Karpas-422 (cell line): ENCODE results near the gene NIT1. TPM values are rescaled to one million over a fixed set of nuclear protein-coding genes. Genes with fewer than 3 reads are reported as not detected.

Experiments used
- DNase-seq: peaks from one replicate; pipeline ENCODE4 v3.0.0-alpha.2; 2015
- H2AFZ ChIP-seq: fragments of 200-600 bp; sonication (generic); 2 replicates; pipeline ENCODE4 v1.6.1; 2014; ENCODE audit warnings: antibody characterized with exemption, low read length, mixed read lengths
- H3K27ac ChIP-seq: fragments of 200-600 bp; sonication (generic); 2 replicates; pipeline ENCODE4 v1.5.1; 2014; ENCODE audit warnings: mild to moderate bottlenecking, low read length, moderate library complexity
- H3K27me3 ChIP-seq: fragments of 200-600 bp; sonication (generic); 2 replicates; pipeline ENCODE4 v1.6.1; 2014; ENCODE audit warnings: low read length, mixed read lengths
- H3K36me3 ChIP-seq: fragments of 200-600 bp; sonication (generic); 2 replicates; pipeline ENCODE4 v1.6.1; 2014; ENCODE audit warnings: low read length, mixed read lengths; ENCODE audit not compliant: insufficient read depth
- H3K4me1 ChIP-seq: fragments of 200-600 bp; sonication (generic); 2 replicates; pipeline ENCODE4 v1.6.1; 2014; ENCODE audit warnings: mild to moderate bottlenecking, low read length, mixed read lengths
- H3K4me2 ChIP-seq: fragments of 200-600 bp; sonication (generic); 2 replicates; pipeline ENCODE4 v1.6.1; 2014; ENCODE audit warnings: low read length, low read depth, mild to moderate bottlenecking; ENCODE audit not compliant: poor library complexity, severe bottlenecking
- H3K4me3 ChIP-seq: fragments of 200-600 bp; sonication (generic); 2 replicates; pipeline ENCODE4 v1.5.1; 2014; ENCODE audit warnings: mild to moderate bottlenecking, antibody characterized with exemption, low read length, mixed read lengths
- H3K79me2 ChIP-seq: fragments of 200-600 bp; sonication (generic); 2 replicates; pipeline ENCODE4 v1.6.1; 2014; ENCODE audit warnings: mild to moderate bottlenecking, low read length, mixed read lengths
- H3K9ac ChIP-seq: fragments of 200-600 bp; sonication (generic); 2 replicates; pipeline ENCODE4 v1.6.0; 2014; ENCODE audit warnings: low read length
- H3K9me2 ChIP-seq: fragments of 200-600 bp; sonication (generic), shearing (Covaris generic); replicated peaks from 2 replicates; pipeline ENCODE4 v1.6.0; 2014; ENCODE audit warnings: mild to moderate bottlenecking, low read length, moderate library complexity; ENCODE audit not compliant: insufficient read depth
- H3K9me3 ChIP-seq: fragments of 300-700, 200-600 bp; sonication (generic); 2 replicates; pipeline ENCODE4 v1.6.1; 2014; ENCODE audit warnings: low read length, mixed read lengths
- H4K20me1 ChIP-seq: fragments of 200-600 bp; sonication (generic); 2 replicates; pipeline ENCODE4 v1.6.1; 2014; ENCODE audit warnings: mild to moderate bottlenecking, antibody characterized with exemption, low read length, low read depth; ENCODE audit not compliant: insufficient read depth
- total RNA-seq: library from RNA; depleted of rRNA; stranded (reverse); fragments of >200 nt; shearing (Covaris generic); gene quantifications from 2 replicates; pipeline ENCODE4 v1.2.3, GENCODE V29; 2014; ENCODE audit warnings: low replicate concordance

NIT1 gene
- total RNA-seq, 1 experiment from 2014 or later = 41.5 TPM

- peak within 1 kb of the TSS; percentile 95 for H3K4me3 ChIP-seq
- no peaks in the 10 kb centered on the region for H3K9me2 ChIP-seq
- peaks cover 34% of the 10 kb centered on the region for H3K79me2 ChIP-seq
- H3K4me2 ChIP-seq = peak within 1 kb of the TSS; percentile 98
- peak within 1 kb of the TSS; percentile 98 for H3K9ac ChIP-seq
- H3K27ac ChIP-seq = peak within 1 kb of the TSS; percentile 74
- peaks cover 53% of the 10 kb centered on the region for H3K4me1 ChIP-seq
- 0 out of 2 replicates have a peak, but pooled peaks cover 3% of the 10 kb centered on the region for H3K36me3 ChIP-seq
- peak; percentile 97 for DNase-seq
- H3K9me3 ChIP-seq = no peaks in the 10 kb centered on the region
- H4K20me1 ChIP-seq = no peaks in the 10 kb centered on the region
- H3K27me3 ChIP-seq = no peaks in the 10 kb centered on the region
- peak within 1 kb of the TSS; percentile 69; the same call in 1 of the 2 replicates for H2AFZ ChIP-seq
These were observed 41.4 kb downstream of the NIT1 start, which contains the start of gene USP21 for GRCh38 chr1:161159087-161159912. Gene USP21 (plus strand): TSS chr1:161159500. CDS start chr1:161160641, 1,141 bp downstream.

- Histone ChIP-seq H3K36me3 (0 out of 2 replicates have a peak, but pooled peaks cover 3% of the 10 kb centered on the region), H3K9ac (peak overlapping the region; percentile 98), H3K9me3 (no peaks in the 10 kb centered on the region), H3K27me3 (no peaks in the 10 kb centered on the region), H3K4me3 (peak overlapping the region; percentile 95), H3K4me2 (peak overlapping the region; percentile 98), H3K4me1 (peaks cover 53% of the 10 kb centered on the region), H3K27ac (peak overlapping the region; percentile 74), H2AFZ (peak overlapping the region; percentile 65; the same call in 1 of the 2 replicates), H3K79me2 (peaks cover 28% of the 10 kb centered on the region), H4K20me1 (no peaks in the 10 kb centered on the region), H3K9me2 (no peaks in the 10 kb centered on the region)
- no peak for DNase-seq
These were observed 42.0 kb downstream of the NIT1 start for GRCh38 chr1:161159913-161160243.

- H3K4me1 ChIP-seq = peaks cover 54% of the 10 kb centered on the region
- DNase-seq = no peak
- no peaks in the 10 kb centered on the region for H4K20me1 ChIP-seq
- H3K9me2 ChIP-seq = no peaks in the 10 kb centered on the region
- no peak overlapping the region for H3K27ac ChIP-seq
- peak overlapping the region; percentile 98 for H3K4me2 ChIP-seq
- no peak overlapping the region for H2AFZ ChIP-seq
- peaks cover 20% of the 10 kb centered on the region for H3K79me2 ChIP-seq
- H3K36me3 ChIP-seq = 0 out of 2 replicates have a peak, but pooled peaks cover 3% of the 10 kb centered on the region
- H3K4me3 ChIP-seq = peak overlapping the region; percentile 95; the same call in 1 of the 2 replicates
- no peaks in the 10 kb centered on the region for H3K27me3 ChIP-seq
- H3K9ac ChIP-seq = peak overlapping the region; percentile 98
- no peaks in the 10 kb centered on the region for H3K9me3 ChIP-seq
These were observed 42.8 kb downstream of the NIT1 start for GRCh38 chr1:161160671-161161145.

GRCh38 chr1:161161652-161162051 lies 43.7 kb downstream of the NIT1 start:
- Histone ChIP-seq H3K36me3 (0 out of 2 replicates have a peak, but pooled peaks cover 3% of the 10 kb centered on the region), H3K27ac (no peak overlapping the region), H4K20me1 (no peaks in the 10 kb centered on the region), H3K9ac (peak overlapping the region; percentile 6; the same call in 1 of the 2 replicates), H2AFZ (no peak overlapping the region), H3K79me2 (peaks cover 19% of the 10 kb centered on the region), H3K9me3 (no peaks in the 10 kb centered on the region), H3K4me3 (no peak overlapping the region), H3K9me2 (no peaks in the 10 kb centered on the region), H3K4me1 (peaks cover 60% of the 10 kb centered on the region), H3K27me3 (no peaks in the 10 kb centered on the region), H3K4me2 (peak overlapping the region; percentile 17)
- no peak for DNase-seq

GRCh38 chr1:161162052-161162451 lies 44.1 kb downstream of the NIT1 start:
- Histone ChIP-seq H3K36me3 (0 out of 2 replicates have a peak, but pooled peaks cover under 1% of the 10 kb centered on the region), H2AFZ (no peak overlapping the region), H3K9me2 (no peaks in the 10 kb centered on the region), H3K27ac (no peak overlapping the region), H3K4me2 (peak overlapping the region; percentile 17), H3K9me3 (no peaks in the 10 kb centered on the region), H3K9ac (peak overlapping the region; percentile 6; the same call in 1 of the 2 replicates), H3K4me3 (no peak overlapping the region), H3K79me2 (peaks cover 22% of the 10 kb centered on the region), H3K4me1 (peaks cover 61% of the 10 kb centered on the region), H3K27me3 (no peaks in the 10 kb centered on the region), H4K20me1 (no peaks in the 10 kb centered on the region)
- no peak for DNase-seq

GRCh38 chr1:161162806-161163205 lies 44.9 kb downstream of the NIT1 start:
- H2AFZ ChIP-seq = no peak overlapping the region
- H3K4me2 ChIP-seq = no peak overlapping the region
- no peak overlapping the region for H3K4me3 ChIP-seq
- H4K20me1 ChIP-seq = no peaks in the 10 kb centered on the region
- DNase-seq = no peak
- H3K27me3 ChIP-seq = no peaks in the 10 kb centered on the region
- H3K4me1 ChIP-seq = peaks cover 68% of the 10 kb centered on the region
- H3K9ac ChIP-seq = no peak overlapping the region
- H3K79me2 ChIP-seq = peaks cover 25% of the 10 kb centered on the region
- no peak overlapping the region for H3K27ac ChIP-seq
- H3K36me3 ChIP-seq = no peaks in the 10 kb centered on the region
- no peaks in the 10 kb centered on the region for H3K9me2 ChIP-seq
- H3K9me3 ChIP-seq = no peaks in the 10 kb centered on the region

- Histone ChIP-seq H3K27me3 (no peaks in the 10 kb centered on the region), H3K4me3 (no peak overlapping the region), H3K27ac (no peak overlapping the region), H3K36me3 (no peaks in the 10 kb centered on the region), H3K9me2 (no peaks in the 10 kb centered on the region), H3K9ac (no peak overlapping the region), H3K79me2 (peaks cover 30% of the 10 kb centered on the region), H3K9me3 (no peaks in the 10 kb centered on the region), H2AFZ (no peak overlapping the region), H3K4me1 (peaks cover 65% of the 10 kb centered on the region), H4K20me1 (no peaks in the 10 kb centered on the region), H3K4me2 (no peak overlapping the region)
- no peak for DNase-seq
These were observed 45.9 kb downstream of the NIT1 start for GRCh38 chr1:161163793-161164192.

GRCh38 chr1:161164901-161165610 lies 47.2 kb downstream of the NIT1 start:
- H3K9ac ChIP-seq = peak overlapping the region; percentile 75
- peaks cover 24% of the 10 kb centered on the region for H3K79me2 ChIP-seq
- H3K4me3 ChIP-seq = peak overlapping the region; percentile 88
- H3K9me3 ChIP-seq = no peaks in the 10 kb centered on the region
- H3K4me2 ChIP-seq = peak overlapping the region; percentile 83
- no peak for DNase-seq
- peaks cover 4% of the 10 kb centered on the region; the same call in 1 of the 2 replicates for H3K36me3 ChIP-seq
- H3K27ac ChIP-seq = peak overlapping the region; percentile 86
- no peaks in the 10 kb centered on the region for H3K27me3 ChIP-seq
- H2AFZ ChIP-seq = no peak overlapping the region
- H3K9me2 ChIP-seq = no peaks in the 10 kb centered on the region
- peaks cover 58% of the 10 kb centered on the region for H3K4me1 ChIP-seq
- no peaks in the 10 kb centered on the region for H4K20me1 ChIP-seq
